Fibroblast of skin of right quadriceps (primary cell): ENCODE data around the gene KRTAP5-5.
"Not testable (repeated sequence)": the region's sequence is repeated elsewhere in the genome, so short reads cannot be mapped to it uniquely, and the experiment has no call there.

Source experiments
- DNase-seq: peaks from one replicate; pipeline ENCODE4 v3.0.0-alpha.2; 2013

KRTAP5-5 gene

GRCh38 chr11:1629326-1630185, at the start of gene KRTAP5-5:
Gene KRTAP5-5, plus strand, starts transcription at chr11:1629775. Its CDS starts 66 bp downstream, at chr11:1629841.
- DNase-seq: no peak

- no peak for DNase-seq
Observed at GRCh38 chr11:1581976-1582375, 47.6 kb upstream of the KRTAP5-5 start.

- DNase-seq: not testable (repeated sequence)
Observed at GRCh38 chr11:1582909-1583308, 46.7 kb upstream of the KRTAP5-5 start.

GRCh38 chr11:1584661-1585370, 44.8 kb upstream of the KRTAP5-5 start, which contains the start of gene KRTAP5-1:
Gene KRTAP5-1, minus strand, starts transcription at chr11:1585283. Its CDS starts 34 bp downstream, at chr11:1585249.
- DNase-seq: not testable (repeated sequence)

- DNase-seq: no peak
Observed at GRCh38 chr11:1586699-1587098, 42.9 kb upstream of the KRTAP5-5 start.

GRCh38 chr11:1589191-1589963, 40.2 kb upstream of the KRTAP5-5 start:
- not testable (repeated sequence) for DNase-seq

GRCh38 chr11:1589996-1590395, 39.6 kb upstream of the KRTAP5-5 start:
- DNase-seq: no peak

GRCh38 chr11:1592628-1593027, 36.9 kb upstream of the KRTAP5-5 start:
- no peak for DNase-seq

GRCh38 chr11:1595994-1596575, 33.5 kb upstream of the KRTAP5-5 start:
- not testable (repeated sequence) for DNase-seq

- not testable (repeated sequence) for DNase-seq
Observed at GRCh38 chr11:1596576-1597121, 32.9 kb upstream of the KRTAP5-5 start.

- no peak for DNase-seq
Observed at GRCh38 chr11:1597331-1597993, 32.1 kb upstream of the KRTAP5-5 start.

- DNase-seq: no peak
Observed at GRCh38 chr11:1597994-1598380, 31.6 kb upstream of the KRTAP5-5 start, which contains the start of gene KRTAP5-2. Gene KRTAP5-2, minus strand, starts transcription at chr11:1598294. Its CDS starts 44 bp downstream, at chr11:1598250.

GRCh38 chr11:1598406-1598805, 31.2 kb upstream of the KRTAP5-5 start:
- not testable (repeated sequence) for DNase-seq

GRCh38 chr11:1598816-1599215, 30.8 kb upstream of the KRTAP5-5 start:
- DNase-seq: no peak

- no peak for DNase-seq
Observed at GRCh38 chr11:1600626-1601025, 28.9 kb upstream of the KRTAP5-5 start.

GRCh38 chr11:1601663-1602062, 27.9 kb upstream of the KRTAP5-5 start:
- DNase-seq: not testable (repeated sequence)

GRCh38 chr11:1603629-1604028, 25.9 kb upstream of the KRTAP5-5 start:
- no peak for DNase-seq

- DNase-seq: no peak
Observed at GRCh38 chr11:1604181-1604580, 25.4 kb upstream of the KRTAP5-5 start.

- no peak for DNase-seq
Observed at GRCh38 chr11:1604711-1605110, 24.9 kb upstream of the KRTAP5-5 start.

GRCh38 chr11:1605923-1606322, 23.7 kb upstream of the KRTAP5-5 start:
- not testable (repeated sequence) for DNase-seq

- DNase-seq: not testable (repeated sequence)
Observed at GRCh38 chr11:1607156-1607845, 22.3 kb upstream of the KRTAP5-5 start.
